CD4-positive, alpha-beta T cell treated with Interleukin-12 subunit alpha and Interleukin-12 subunit beta, for 1 hour (primary cell): ENCODE results near the gene DTWD2.
"Not testable (repeated sequence)": the region's sequence is repeated elsewhere in the genome, so short reads cannot be mapped to it uniquely, and the experiment has no call there.

Experiments
- DNase-seq: peaks from one replicate; pipeline ENCODE4 v3.0.0-alpha.2; 2020

DTWD2 gene

GRCh38 chr5:118862596-118862995, 125.8 kb downstream of the DTWD2 start:
- no peak for DNase-seq

- no peak for DNase-seq
These were observed 130.6 kb downstream of the DTWD2 start for GRCh38 chr5:118857700-118858099.

GRCh38 chr5:118854819-118855218, 133.5 kb downstream of the DTWD2 start:
- DNase-seq = no peak

GRCh38 chr5:118851785-118852184, 136.6 kb downstream of the DTWD2 start:
- DNase-seq = not testable (repeated sequence)

GRCh38 chr5:118849507-118849906, 138.8 kb downstream of the DTWD2 start:
- not testable (repeated sequence) for DNase-seq

- no peak for DNase-seq
These were observed 144.0 kb downstream of the DTWD2 start for GRCh38 chr5:118844351-118844750.

- no peak for DNase-seq
These were observed 153.6 kb downstream of the DTWD2 start for GRCh38 chr5:118834710-118835109.

GRCh38 chr5:118832974-118833373, 155.4 kb downstream of the DTWD2 start:
- no peak for DNase-seq

GRCh38 chr5:118825226-118825625, 163.1 kb downstream of the DTWD2 start:
- no peak for DNase-seq

GRCh38 chr5:118818604-118819003, 169.7 kb downstream of the DTWD2 start:
- DNase-seq = no peak

GRCh38 chr5:118808441-118808840, 179.9 kb downstream of the DTWD2 start:
- DNase-seq = no peak

GRCh38 chr5:118806571-118806970, 181.8 kb downstream of the DTWD2 start:
- no peak for DNase-seq

GRCh38 chr5:118802335-118802734, 186.0 kb downstream of the DTWD2 start:
- DNase-seq = no peak

GRCh38 chr5:118796081-118796480, 192.3 kb downstream of the DTWD2 start:
- no peak for DNase-seq

- no peak for DNase-seq
These were observed 194.1 kb downstream of the DTWD2 start for GRCh38 chr5:118794281-118794680.

- DNase-seq = no peak
These were observed 194.7 kb downstream of the DTWD2 start for GRCh38 chr5:118793652-118794051.

- DNase-seq = no peak
These were observed 195.3 kb downstream of the DTWD2 start for GRCh38 chr5:118793091-118793490.

GRCh38 chr5:118791926-118792734, 196.2 kb downstream of the DTWD2 start:
- peak; percentile 17 for DNase-seq

- DNase-seq = no peak
These were observed 199.0 kb downstream of the DTWD2 start for GRCh38 chr5:118789366-118789765.

- DNase-seq = no peak
These were observed 200.0 kb downstream of the DTWD2 start for GRCh38 chr5:118788351-118788750.
